ENCODE results near the gene SMIM43.

The SMIM43 gene

GRCh38 chr4:121709766-121710405 lies 55.1 kb downstream of the SMIM43 start:
- no peak for DNase-seq
- in situ Hi-C loops (cut with MboI; ENCODE audit: low pct_unique_long_range_greater_than_20kb, low sequenced_read_pairs): no loop called here
